ENCODE results near the gene PALLD. TPM values are rescaled to one million over a fixed set of nuclear protein-coding genes. Genes with fewer than 3 reads are reported as not detected.

Gene PALLD
- total RNA-seq, 4 donors from 2014 or later, result 1,036 to 2,270 (median 2,202) TPM

GRCh38 chr4:168475745-168476144 is 21.1 kb upstream of the PALLD start:
- H3K4me3 ChIP-seq, result no peak overlapping the region
- TF ChIP-seq POLR2AphosphoS5 (IDR thresholded peaks at IDR 0.05), result no peak
- TF ChIP-seq EP300 (IDR thresholded peaks at IDR 0.05), result no peak
- no peak for TF ChIP-seq POLR2A (IDR thresholded peaks at IDR 0.05)
- TF ChIP-seq, protein P1, sequence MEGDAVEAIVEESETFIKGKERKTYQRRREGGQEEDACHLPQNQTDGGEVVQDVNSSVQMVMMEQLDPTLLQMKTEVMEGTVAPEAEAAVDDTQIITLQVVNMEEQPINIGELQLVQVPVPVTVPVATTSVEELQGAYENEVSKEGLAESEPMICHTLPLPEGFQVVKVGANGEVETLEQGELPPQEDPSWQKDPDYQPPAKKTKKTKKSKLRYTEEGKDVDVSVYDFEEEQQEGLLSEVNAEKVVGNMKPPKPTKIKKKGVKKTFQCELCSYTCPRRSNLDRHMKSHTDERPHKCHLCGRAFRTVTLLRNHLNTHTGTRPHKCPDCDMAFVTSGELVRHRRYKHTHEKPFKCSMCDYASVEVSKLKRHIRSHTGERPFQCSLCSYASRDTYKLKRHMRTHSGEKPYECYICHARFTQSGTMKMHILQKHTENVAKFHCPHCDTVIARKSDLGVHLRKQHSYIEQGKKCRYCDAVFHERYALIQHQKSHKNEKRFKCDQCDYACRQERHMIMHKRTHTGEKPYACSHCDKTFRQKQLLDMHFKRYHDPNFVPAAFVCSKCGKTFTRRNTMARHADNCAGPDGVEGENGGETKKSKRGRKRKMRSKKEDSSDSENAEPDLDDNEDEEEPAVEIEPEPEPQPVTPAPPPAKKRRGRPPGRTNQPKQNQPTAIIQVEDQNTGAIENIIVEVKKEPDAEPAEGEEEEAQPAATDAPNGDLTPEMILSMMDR (IDR thresholded peaks at IDR 0.05), result no peak
- peaks cover 0 to 17% of the 10 kb centered on the region in 2 donors for H3K36me3 ChIP-seq
- no peak for ATAC-seq
- peaks cover 0 to 14% (median 0%) of the 10 kb centered on the region in 3 donors for H3K4me1 ChIP-seq
- H3K9me3 ChIP-seq, result no peaks in the 10 kb centered on the region
- 88 to 100% methylated on average over 1 of the region's 2 CpGs for WGBS, 2 donors (ENCODE audit: low coverage in 1 of 2)
- no peak overlapping the region for H3K27ac ChIP-seq
- H3K27me3 ChIP-seq, result no peaks in the 10 kb centered on the region

GRCh38 chr4:168478868-168479267 is 18.0 kb upstream of the PALLD start:
- H3K9me3 ChIP-seq, result no peaks in the 10 kb centered on the region
- peak overlapping the region in 1 of 4 donors; percentile 93 for H3K27ac ChIP-seq
- peaks cover 0 to 26% (median 4%) of the 10 kb centered on the region in 3 donors for H3K4me1 ChIP-seq
- H3K36me3 ChIP-seq, result no peaks in the 10 kb centered on the region
- peak overlapping the region in 1 of 2 donors; percentile 81 for H3K4me3 ChIP-seq
- TF ChIP-seq POLR2AphosphoS5 (IDR thresholded peaks at IDR 0.05), result no peak
- TF ChIP-seq POLR2A (IDR thresholded peaks at IDR 0.05), result no peak
- TF ChIP-seq EP300 (IDR thresholded peaks at IDR 0.05), result no peak
- TF ChIP-seq, protein P1 (IDR thresholded peaks at IDR 0.05), result no peak
- 97 to 100% methylated on average over 3 of the region's 3 CpGs for WGBS, 2 donors (ENCODE audit: low coverage in 1 of 2)
- ATAC-seq, result no peak
- H3K27me3 ChIP-seq, result no peaks in the 10 kb centered on the region

GRCh38 chr4:168480931-168481611 is 15.8 kb upstream of the PALLD start:
- H3K4me3 ChIP-seq, result peak overlapping the region; percentile 81 to 94
- WGBS, 2 donors (ENCODE audit: low coverage in 1 of 2), result 8 to 11% methylated on average over 7 of the region's 7 CpGs
- ATAC-seq, result peak; percentile 66
- peaks cover 0 to 26% (median 4%) of the 10 kb centered on the region in 3 donors for H3K4me1 ChIP-seq
- H3K27me3 ChIP-seq, result no peaks in the 10 kb centered on the region
- no peaks in the 10 kb centered on the region for H3K36me3 ChIP-seq
- peak overlapping the region; percentile 65 to 94 (median 92) for H3K27ac ChIP-seq
- TF ChIP-seq, protein P1 (IDR thresholded peaks at IDR 0.05), result no peak
- TF ChIP-seq POLR2AphosphoS5 (IDR thresholded peaks at IDR 0.05) (no peak), POLR2A (IDR thresholded peaks at IDR 0.05) (no peak), EP300 (IDR thresholded peaks at IDR 0.05) (no peak)
- H3K9me3 ChIP-seq, result no peaks in the 10 kb centered on the region

DNA sequence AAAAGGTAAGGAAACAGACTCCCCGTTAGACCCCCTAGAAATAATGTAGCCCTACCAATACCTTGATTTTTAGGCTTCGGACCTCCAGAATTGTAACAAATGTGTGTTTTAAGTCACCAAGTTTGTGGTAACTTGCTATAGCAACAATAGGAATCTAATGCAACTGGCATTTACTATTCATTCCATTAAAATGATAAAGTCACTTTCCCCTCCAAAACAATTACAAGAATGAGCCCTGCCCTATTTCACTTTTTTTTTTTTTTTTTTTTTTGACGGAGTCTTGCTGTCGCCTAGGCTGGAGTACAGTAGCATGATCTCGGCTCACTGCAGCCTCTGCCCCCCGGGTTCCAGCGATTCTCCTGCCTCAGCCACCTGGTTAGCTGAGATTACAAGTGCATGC is 13.0 kb upstream of the PALLD start:
- H3K36me3 ChIP-seq, result no peaks in the 10 kb centered on the region
- 89 to 100% methylated on average over 2 of the region's 7 CpGs for WGBS, 2 donors (ENCODE audit: low coverage in 1 of 2)
- no peak overlapping the region for H3K27ac ChIP-seq
- no peak for ATAC-seq
- no peaks in the 10 kb centered on the region for H3K9me3 ChIP-seq
- no peak overlapping the region for H3K4me3 ChIP-seq
- no peaks in the 10 kb centered on the region for H3K27me3 ChIP-seq
- TF ChIP-seq POLR2AphosphoS5 (IDR thresholded peaks at IDR 0.05) (no peak), POLR2A (IDR thresholded peaks at IDR 0.05) (no peak), EP300 (IDR thresholded peaks at IDR 0.05) (no peak)
- TF ChIP-seq, protein P1 (IDR thresholded peaks at IDR 0.05), result no peak
- H3K4me1 ChIP-seq, result peaks cover 0 to 23% (median 4%) of the 10 kb centered on the region in 3 donors

GRCh38 chr4:168484626-168485025 is 12.2 kb upstream of the PALLD start:
- Histone ChIP-seq H3K9me3 (no peaks in the 10 kb centered on the region), H3K27ac (no peak overlapping the region), H3K4me3 (no peak overlapping the region), H3K36me3 (no peaks in the 10 kb centered on the region), H3K4me1 (peaks cover 0 to 15% (median 4%) of the 10 kb centered on the region in 3 donors), H3K27me3 (no peaks in the 10 kb centered on the region)
- ATAC-seq, result no peak
- no peak for TF ChIP-seq POLR2AphosphoS5 (IDR thresholded peaks at IDR 0.05)
- TF ChIP-seq EP300 (IDR thresholded peaks at IDR 0.05), result no peak
- TF ChIP-seq POLR2A (IDR thresholded peaks at IDR 0.05), result no peak
- TF ChIP-seq, protein P1 (IDR thresholded peaks at IDR 0.05), result no peak

All from gastroesophageal sphincter (tissue), 4 donors.